ENCODE results near the gene PSMD13. TPM values are rescaled to one million over a fixed set of nuclear protein-coding genes. Genes with fewer than 3 reads are reported as not detected.

PSMD13 gene
- total and polyA plus RNA-seq, 2 of the 13 experiments (the other 11 are each of a cell fraction or from before 2014, with no cell fraction given), result 83.0 to 117 TPM

- peak; percentile 39; the same call in 1 of the 2 replicates for TF ChIP-seq TMF1 (CRISPR knock-in tag; IDR thresholded peaks at IDR 0.05; ENCODE audit: low read depth)
- TF ChIP-seq ZNF235 (CRISPR knock-in tag; IDR thresholded peaks at IDR 0.05; ENCODE audit: borderline replicate concordance), result no peak; the same call in 1 of the 2 replicates
- no peak for TF ChIP-seq ZNF335 (CRISPR knock-in tag; IDR thresholded peaks at IDR 0.05)
- no peak for TF ChIP-seq ATF7 (IDR thresholded peaks at IDR 0.05)
- 0 out of 2 replicates have a peak, but pooled peaks have one; percentile 11 for TF ChIP-seq ATF7 (CRISPR knock-in tag; IDR thresholded peaks at IDR 0.05)
- peak; percentile 90 for TF ChIP-seq TBX2 (CRISPR knock-in tag; IDR thresholded peaks at IDR 0.05; ENCODE audit: borderline replicate concordance)
- TF ChIP-seq SP5 (CRISPR knock-in tag; IDR thresholded peaks at IDR 0.05; ENCODE audit: borderline replicate concordance, low read depth), result peak; percentile 81; the same call in 1 of the 2 replicates
- TF ChIP-seq ZNF597 (CRISPR knock-in tag; IDR thresholded peaks at IDR 0.05), result no peak
- peak; percentile 52 for TF ChIP-seq ZMYM4 (CRISPR knock-in tag; IDR thresholded peaks at IDR 0.05)
- TF ChIP-seq ARID5B (CRISPR knock-in tag; IDR thresholded peaks at IDR 0.05), result peak; percentile 29; the same call in 1 of the 2 replicates
- peak; percentile 35; the same call in 1 of the 2 replicates for TF ChIP-seq MEIS2 (CRISPR knock-in tag; IDR thresholded peaks at IDR 0.05)
- peak; percentile 69 for TF ChIP-seq MED1 (CRISPR knock-in tag; IDR thresholded peaks at IDR 0.05)
- TF ChIP-seq, protein P1, sequence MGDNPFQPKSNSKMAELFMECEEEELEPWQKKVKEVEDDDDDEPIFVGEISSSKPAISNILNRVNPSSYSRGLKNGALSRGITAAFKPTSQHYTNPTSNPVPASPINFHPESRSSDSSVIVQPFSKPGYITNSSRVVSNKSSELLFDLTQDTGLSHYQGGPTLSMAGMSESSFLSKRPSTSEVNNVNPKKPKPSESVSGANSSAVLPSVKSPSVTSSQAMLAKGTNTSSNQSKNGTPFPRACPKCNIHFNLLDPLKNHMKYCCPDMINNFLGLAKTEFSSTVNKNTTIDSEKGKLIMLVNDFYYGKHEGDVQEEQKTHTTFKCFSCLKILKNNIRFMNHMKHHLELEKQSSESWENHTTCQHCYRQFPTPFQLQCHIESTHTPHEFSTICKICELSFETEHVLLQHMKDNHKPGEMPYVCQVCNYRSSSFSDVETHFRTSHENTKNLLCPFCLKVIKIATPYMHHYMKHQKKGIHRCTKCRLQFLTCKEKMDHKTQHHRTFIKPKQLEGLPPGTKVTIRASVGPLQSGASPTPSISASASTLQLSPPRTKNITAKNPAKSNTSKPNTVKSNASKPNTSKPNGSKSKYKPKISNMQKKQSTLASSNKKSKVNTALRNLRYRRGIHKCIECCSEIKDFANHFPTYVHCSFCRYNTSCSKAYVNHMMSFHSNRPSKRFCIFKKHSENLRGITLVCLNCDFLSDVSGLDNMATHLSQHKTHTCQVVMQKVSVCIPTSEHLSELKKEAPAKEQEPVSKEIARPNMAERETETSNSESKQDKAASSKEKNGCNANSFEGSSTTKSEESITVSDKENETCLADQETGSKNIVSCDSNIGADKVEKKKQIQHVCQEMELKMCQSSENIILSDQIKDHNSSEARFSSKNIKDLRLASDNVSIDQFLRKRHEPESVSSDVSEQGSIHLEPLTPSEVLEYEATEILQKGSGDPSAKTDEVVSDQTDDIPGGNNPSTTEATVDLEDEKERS (CRISPR knock-in tag; IDR thresholded peaks at IDR 0.05), result no peak
- TF ChIP-seq LBX2 (CRISPR knock-in tag; IDR thresholded peaks at IDR 0.05; ENCODE audit: borderline replicate concordance), result peak; percentile 66; the same call in 1 of the 2 replicates
- peak; percentile 44; the same call in 1 of the 2 replicates for TF ChIP-seq PPARG (CRISPR knock-in tag; conservative IDR thresholded peaks at IDR 0.05)
- TF ChIP-seq CHD4 (IDR thresholded peaks at IDR 0.05; ENCODE audit: borderline replicate concordance, low read length), result no peak
- TF ChIP-seq ZNF546 (CRISPR knock-in tag; conservative IDR thresholded peaks at IDR 0.05), result 0 out of 2 replicates have a peak, but pooled peaks have one; percentile 66
- no peak for TF ChIP-seq ZNF75D (CRISPR knock-in tag; IDR thresholded peaks at IDR 0.05; ENCODE audit: borderline replicate concordance)
- TF ChIP-seq ZNF276 (CRISPR knock-in tag; IDR thresholded peaks at IDR 0.05; ENCODE audit: low read depth), result 0 out of 2 replicates have a peak, but pooled peaks have one; percentile 71
These were observed 29.4 kb upstream of the PSMD13 start, which contains the start of the genes BET1L and RIC8A (continued) for GRCh38 chr11:207208-207862.

Measured in HepG2 (cell line).